Right renal pelvis (tissue), 4 donors: Measurements from ENCODE around the gene TMCC1. TPM values are rescaled to one million over a fixed set of nuclear protein-coding genes. Genes with fewer than 3 reads are reported as not detected.
A peak's percentile ranks its signal among the peaks of the same experiment; 100 is the strongest.
"Not testable (repeated sequence)": the region's sequence is repeated elsewhere in the genome, so short reads cannot be mapped to it uniquely, and the experiment has no call there.

ENCODE experiments used
- DNase-seq, 4 donors: peaks; one replicate each; pipeline ENCODE4 v3.0.0-alpha.2; 2013; ENCODE audit warnings: low read depth in 4 of 4, low spot score in 3 of 4, missing footprints in 1 of 4
- polyA plus RNA-seq, 4 donors: library from polyadenylated mRNA; unstranded; fragments of 120-200 nt; gene quantifications; one replicate each; pipeline ENCODE4 v1.2.1, GENCODE V29; 2013; ENCODE audit not compliant: insufficient read length in 4 of 4

The TMCC1 gene
- polyA plus RNA-seq, 4 donors = 24.5 to 27.6 (median 26.3) TPM

DNA sequence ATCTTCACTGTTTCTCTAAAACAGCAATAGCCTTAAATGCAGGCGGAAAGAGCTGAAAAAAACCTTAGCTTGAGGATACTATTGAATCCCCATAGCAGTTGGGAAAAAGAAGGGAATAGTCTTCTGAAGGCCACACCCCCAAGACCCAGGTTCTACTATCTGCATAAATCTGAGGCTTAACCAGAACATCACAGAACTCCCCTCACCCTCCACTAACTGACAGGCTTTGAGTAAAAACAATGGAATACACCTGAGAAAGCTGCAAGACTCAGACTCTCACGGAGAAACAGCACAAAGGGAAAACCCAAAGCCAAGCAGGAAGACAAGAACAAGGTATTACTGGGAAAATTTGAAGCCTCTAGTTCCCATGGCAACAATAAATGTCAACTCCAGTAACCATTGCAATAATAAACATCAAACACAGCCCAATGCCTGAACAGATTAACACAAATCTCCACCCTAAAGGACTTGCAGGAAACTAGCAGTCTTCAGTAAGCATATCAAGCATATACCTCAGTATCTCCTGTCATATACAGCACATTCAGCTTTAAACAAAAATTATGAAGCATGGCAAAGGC, 56.4 kb downstream of the TMCC1 start:
- DNase-seq = no peak

DNA sequence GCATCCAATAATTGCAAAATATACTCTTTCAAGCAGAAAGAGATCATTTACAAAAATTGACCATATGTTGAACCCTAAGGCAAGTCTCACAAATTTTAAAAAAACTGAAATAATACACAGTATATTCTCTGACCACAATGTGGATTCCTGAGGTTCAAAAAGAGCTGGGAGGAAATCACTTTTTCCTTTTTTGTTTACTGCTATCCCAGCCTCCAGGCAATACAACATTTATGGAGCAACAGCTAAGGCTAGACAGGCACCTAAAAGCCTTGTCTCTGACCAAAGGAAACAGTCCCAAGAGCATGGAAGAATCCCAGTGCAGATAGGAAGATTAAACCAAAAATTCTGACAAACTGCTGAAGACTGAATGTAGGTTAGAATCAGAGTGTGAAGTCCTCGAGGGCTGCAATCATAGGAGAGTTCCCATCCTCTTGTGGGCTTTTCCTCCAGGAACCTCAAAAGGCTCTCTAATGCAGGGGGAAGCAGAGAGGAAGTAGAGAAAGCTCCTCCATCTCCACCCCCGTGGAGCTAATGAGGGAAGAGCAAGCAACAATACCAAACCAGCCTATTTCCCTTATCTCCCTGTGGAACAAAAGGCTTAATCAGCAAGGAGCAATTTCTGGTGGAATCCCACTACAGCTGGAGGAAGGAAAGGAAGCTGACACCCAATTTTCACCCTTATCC, 57.0 kb downstream of the TMCC1 start:
- no peak for DNase-seq

DNA sequence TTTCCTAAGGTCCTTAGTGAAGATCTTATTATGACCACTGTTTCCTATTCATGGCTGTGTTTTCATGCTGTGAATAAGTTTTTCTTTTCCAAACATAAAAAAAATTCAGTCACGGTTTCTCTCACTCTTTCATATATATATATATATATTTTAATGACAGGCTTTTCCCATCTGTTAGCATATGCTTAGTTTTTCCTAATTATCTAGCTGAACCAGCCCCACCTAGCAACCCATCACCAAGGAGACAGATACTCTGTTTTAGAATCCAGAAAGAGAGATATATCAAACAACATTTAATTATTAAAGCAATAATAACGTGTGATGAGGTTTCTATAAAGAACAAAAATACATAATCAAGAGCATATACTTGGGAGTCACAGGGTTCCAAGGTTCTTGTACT, 58.3 kb downstream of the TMCC1 start:
- DNase-seq = no peak

DNA sequence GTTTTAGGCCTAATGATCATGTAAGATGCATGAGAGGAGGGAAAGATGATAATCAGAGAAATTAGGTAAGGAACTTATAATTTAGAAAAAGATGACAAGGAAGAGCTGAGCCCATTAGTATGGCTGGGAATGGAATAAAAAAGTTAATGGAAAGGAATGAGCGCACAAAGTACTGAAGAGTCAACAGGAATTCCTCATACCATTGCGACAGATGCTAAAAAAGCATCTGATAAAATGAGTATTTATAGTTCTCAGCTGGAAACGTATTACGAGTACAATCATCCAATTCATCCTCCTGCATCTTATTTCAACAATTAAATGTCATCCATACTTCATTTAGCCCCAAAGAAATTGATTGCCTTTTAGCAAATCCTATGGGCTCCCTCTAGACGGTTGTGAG, 58.9 kb downstream of the TMCC1 start:
- DNase-seq = no peak

DNA sequence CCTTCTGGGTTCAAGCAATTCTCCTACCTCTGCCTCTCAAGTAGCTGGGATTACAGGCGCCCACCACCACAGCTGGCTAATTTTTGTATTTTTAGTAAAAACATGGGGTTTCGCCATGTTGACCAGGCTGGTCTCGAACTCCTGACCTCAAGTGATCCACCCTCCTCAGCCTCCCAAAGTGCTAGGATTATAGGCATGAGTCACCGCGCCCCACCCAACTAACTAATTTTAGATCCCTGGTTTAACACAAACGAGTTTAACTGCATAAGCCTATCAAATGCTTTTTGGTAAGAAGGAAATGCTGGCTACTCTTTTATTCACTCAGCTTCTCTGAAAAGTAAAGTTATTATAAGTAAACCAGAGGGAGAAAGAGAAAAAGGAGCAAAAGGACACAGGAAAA, 61.6 kb downstream of the TMCC1 start:
- not testable (repeated sequence) for DNase-seq

DNA sequence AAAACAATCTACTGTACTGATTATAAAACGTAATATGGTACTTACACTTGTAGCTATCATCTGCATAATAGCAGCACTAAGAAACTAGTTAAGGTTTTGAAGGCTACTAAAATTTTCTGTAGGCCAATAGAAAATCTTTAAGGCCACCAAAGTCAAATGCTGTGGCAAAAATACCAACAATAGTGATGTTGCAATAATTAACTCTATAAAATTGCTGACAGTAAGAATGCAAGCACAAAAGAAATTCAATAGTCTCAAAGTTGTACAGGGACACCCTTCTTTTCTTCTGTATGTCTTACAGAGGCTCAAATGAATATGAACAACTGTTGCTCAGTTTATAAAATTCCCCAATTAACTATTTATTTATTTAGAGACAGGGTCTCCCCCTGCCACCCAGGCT, 62.0 kb downstream of the TMCC1 start:
- DNase-seq = no peak

DNA sequence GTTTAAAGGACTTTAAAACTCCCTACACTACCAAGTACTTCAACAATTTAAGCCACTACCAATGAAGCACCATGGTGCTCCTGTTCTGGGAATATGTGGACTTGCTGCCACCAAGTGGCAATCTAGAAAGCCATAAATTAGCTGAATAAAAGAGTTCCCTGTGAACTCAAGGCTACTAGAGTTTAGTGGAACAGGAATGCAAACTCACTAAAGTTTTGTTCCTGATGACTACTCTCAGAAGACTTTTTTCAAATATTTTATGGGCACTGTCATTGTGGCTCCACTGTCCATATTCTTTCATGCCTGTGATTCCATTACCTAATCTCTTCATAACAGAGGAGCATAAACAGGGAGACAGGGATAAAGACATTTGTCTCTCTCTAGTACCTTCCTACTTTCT, 63.9 kb downstream of the TMCC1 start:
- DNase-seq = peak; percentile 15 to 54 (median 48)

DNA sequence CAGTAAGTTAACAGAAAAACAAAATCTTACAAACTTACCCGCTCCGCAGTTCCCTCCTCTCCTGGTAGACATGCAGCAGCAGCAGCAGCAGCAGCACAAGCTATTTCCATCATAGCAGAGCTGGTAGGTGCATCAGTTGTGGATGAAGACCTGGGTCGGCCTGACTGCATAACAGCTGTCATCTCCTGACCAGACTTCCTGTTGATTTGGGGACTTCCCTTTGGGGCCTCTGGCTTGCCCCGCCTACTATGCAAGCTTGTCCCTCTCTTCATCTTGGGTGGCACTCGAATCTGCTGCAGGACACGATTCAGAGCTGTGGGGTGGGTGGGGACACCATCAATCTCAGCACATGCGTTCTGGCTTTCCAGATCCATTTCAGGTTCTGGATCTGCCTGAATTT, 65.7 kb downstream of the TMCC1 start:
- DNase-seq = no peak

DNA sequence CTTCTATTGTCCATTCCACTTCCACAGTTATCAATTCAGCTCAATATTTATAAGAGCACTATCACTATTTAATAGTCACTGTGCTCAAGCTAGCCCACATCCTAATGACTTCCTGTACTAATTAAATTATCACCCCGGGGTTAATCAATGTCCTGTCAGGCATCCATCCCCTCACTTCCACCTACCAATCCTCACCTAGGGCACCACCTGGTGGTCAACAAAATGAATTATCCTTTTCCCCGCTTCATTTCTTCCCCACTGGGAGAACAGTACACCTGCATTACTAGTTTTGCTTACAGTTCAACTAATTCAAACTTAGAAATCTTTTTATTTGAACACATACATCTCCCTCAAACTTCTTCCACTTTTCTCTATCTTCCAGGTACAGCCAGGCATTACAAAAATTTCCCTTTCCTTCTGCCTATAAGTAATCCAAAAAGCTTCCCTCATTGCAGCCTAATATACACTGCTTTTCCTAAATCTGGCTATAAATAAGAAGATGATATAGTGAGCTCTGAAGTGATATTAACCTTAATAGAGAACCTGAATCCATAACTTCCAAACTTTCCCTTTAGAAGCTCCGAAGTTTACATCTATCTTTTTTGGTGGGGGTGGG, 68.5 kb downstream of the TMCC1 start:
- peak; percentile 22 to 45 (median 36) for DNase-seq

GRCh38 chr3:129822679-129823078, 70.8 kb downstream of the TMCC1 start:
- no peak for DNase-seq

DNA sequence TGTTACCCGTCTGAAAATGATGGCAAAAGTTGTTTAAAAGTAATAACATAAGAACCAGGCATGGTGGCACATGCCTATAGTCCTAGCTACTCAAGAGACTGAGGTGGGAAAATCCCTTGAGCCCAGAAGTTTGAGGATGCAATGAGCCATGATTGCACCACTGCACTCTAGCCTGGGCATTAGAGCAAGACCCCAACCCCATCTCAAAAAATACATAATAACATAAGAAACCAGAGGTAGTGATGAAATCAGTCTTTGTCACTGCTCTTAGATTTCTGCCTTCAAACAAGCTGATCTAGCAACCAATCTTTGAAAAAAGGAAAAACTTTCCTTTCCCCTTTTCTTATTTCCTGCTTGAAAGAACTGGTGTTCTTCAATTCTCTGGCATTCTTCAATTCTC, 71.3 kb downstream of the TMCC1 start:
- no peak for DNase-seq

GRCh38 chr3:129820587-129820986, 72.9 kb downstream of the TMCC1 start:
- DNase-seq = no peak

DNA sequence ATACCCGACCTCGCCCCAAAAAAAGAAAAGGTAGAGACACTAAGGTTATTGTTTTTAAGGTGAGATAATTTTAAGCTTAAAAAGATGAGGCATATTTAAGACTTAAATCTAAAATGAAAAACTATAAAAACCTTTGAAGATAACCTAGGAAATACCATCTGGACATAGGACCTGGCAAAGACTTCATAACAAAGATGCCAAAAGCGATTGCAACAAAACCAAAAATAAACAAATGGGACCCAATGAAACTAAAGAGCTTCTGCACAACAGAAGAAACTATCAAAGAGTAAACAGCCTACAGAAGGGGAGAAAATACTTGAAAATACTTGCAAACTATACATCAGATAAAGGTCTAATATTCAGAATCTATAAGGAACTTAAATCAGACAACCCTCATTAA, 80.9 kb downstream of the TMCC1 start:
- DNase-seq = no peak

DNA sequence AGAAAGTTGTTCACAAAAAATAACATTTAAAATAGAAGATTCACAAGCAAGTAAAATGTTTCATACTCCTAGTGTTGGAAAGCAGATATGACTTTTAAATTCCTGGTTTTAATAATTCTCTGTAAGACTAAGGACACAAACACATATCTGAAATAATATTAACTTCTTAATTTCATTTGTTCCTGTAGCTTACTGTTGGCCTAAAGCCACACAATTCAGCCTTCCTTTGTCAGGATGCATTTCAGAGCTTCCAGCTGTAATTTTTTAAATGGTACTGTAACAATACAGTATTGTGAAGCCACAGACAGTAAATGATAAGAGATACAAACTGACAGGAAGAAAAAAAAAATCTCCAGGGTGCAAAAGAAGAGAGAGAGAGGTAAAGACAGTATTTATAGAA, 84.2 kb downstream of the TMCC1 start:
- no peak for DNase-seq

DNA sequence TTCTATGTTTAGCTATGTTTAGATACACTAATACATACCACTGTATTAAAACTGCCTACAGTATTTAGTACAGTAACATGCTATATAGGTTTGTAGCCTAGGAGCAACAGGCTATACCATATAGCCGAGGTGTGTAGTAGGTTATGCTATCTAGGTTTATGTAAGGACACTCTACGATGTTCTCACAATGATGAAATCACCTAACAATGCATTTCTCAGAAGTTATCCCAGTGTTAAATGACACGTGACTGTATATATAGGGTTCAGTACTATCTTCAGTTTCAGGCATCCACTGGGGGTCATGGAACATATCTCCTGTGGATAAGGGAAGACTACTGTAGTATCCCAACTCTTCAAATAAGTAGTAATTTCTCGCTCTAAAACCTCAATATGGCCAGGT, 97.4 kb downstream of the TMCC1 start:
- DNase-seq = no peak

- no peak for DNase-seq
Observed at GRCh38 chr3:129795186-129796010, 98.1 kb downstream of the TMCC1 start.

DNA sequence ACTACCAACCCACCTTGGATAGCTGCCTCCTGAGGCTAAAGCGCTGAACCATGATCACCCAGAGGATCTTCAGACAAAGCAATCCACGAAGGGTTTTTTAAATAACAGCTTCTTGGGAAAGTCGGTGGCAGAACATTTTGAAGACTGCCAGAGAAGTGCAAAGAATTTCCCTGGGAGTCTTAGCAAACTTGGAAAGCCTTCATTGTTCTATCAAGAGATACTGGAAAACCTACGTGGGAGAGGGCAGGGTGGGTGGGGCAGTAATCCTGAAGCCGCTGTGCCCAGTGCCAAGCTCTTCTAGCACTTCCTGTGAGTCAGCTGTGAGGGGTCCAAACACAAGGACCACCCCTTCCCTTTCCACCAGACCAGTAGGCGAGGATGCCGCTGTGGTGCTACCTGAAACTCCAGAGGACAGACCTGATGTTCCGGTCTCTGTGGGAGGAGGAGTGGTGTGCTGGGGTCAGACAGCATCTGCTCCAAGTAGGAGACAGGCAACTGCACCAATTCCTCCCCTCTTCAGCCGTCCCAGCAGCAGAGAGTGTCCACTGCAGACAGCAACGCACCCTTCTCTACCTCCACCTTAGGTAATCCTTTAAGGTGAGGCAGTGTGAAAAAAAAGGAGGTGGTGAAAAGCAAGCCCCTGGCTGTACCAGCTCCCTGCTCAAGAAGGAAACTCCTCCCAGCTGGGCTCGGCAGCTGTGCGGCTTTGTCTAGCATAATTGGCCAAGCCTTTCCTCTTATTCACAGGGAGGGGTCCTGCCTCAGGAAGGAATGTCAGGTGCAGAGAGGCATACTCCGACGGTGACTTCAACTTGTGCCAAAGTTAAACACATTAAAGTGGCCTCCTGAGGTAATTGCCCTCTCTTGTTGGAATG, 99.0 kb downstream of the TMCC1 start:
- peak in 3 of 4 donors; percentile 16 to 57 (median 43) for DNase-seq

GRCh38 chr3:129793942-129794310, 99.6 kb downstream of the TMCC1 start:
- DNase-seq = no peak

GRCh38 chr3:129793319-129793718, 100.2 kb downstream of the TMCC1 start:
- DNase-seq = no peak

DNA sequence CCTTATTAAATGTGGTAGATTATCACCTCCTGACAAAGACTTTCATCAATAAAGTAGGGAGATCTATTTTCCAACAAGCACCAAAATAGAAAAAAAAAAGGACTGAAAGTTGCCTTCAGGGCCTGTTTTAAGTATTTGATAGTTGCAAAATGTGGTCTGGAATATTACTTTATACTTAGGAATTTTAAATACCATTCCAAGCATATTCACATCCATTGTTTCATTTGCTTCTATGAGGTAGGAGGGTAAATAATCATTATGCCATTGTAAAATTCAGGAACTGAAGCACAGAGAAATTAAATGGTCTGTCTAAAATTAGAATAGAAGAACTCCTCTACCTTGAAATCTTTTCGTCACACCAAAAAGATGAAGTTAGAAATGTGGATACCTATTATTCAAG, 110.0 kb downstream of the TMCC1 start:
- DNase-seq = no peak
